K562 (cell line): ENCODE measurements around the gene POLR3GL. TPM values are rescaled to one million over a fixed set of nuclear protein-coding genes. Genes with fewer than 3 reads are reported as not detected.

ENCODE experiments used
- CHCHD3 ChIP-seq: fragments of 250-450 bp; sonication (Bioruptor Pico); IDR thresholded peaks from 2 replicates; pipeline ENCODE4 v2.1.2; 2022; ENCODE audit warnings: mild to moderate bottlenecking
- KAT7 ChIP-seq: sonication (generic); formaldehyde crosslinking; IDR thresholded peaks from 2 replicates; pipeline ENCODE4 v1.8.0; 2022; ENCODE audit warnings: missing genetic modification reagents, mild to moderate bottlenecking, borderline replicate concordance
- MECOM ChIP-seq: fragments of 250-450 bp; sonication (Bioruptor Pico); IDR thresholded peaks from 2 replicates; pipeline ENCODE4 v1.8.0; 2022; ENCODE audit warnings: inconsistent platforms
- MTF1 ChIP-seq: fragments of 250-450 bp; sonication (Bioruptor Pico); IDR thresholded peaks from 2 replicates; pipeline ENCODE4 v1.9.0; 2021; ENCODE audit warnings: moderate library complexity, mild to moderate bottlenecking, inconsistent platforms, borderline replicate concordance
- OTX1 ChIP-seq: fragments of 450-650 bp; formaldehyde crosslinking; IDR thresholded peaks from 2 replicates; pipeline ENCODE4 v1.4.0; 2022; ENCODE audit warnings: mild to moderate bottlenecking
- PTRF ChIP-seq: fragments of 450-650 bp; IDR thresholded peaks from 2 replicates; pipeline ENCODE4 v1.6.1; 2016; ENCODE audit warnings: mild to moderate bottlenecking, missing genetic modification characterization, missing compliant biosample characterization
- RBM22 ChIP-seq: fragments of 200-400 bp; formaldehyde crosslinking; IDR thresholded peaks from 2 replicates; pipeline ENCODE4 v1.6.1; 2018; ENCODE audit warnings: low read length, low read depth; ENCODE audit not compliant: poor library complexity, severe bottlenecking
- SMAD3 ChIP-seq: fragments of 450-650 bp; formaldehyde crosslinking; conservative IDR thresholded peaks from 2 replicates; pipeline ENCODE4 v1.4.0; 2020; ENCODE audit warnings: mild to moderate bottlenecking
- SMARCA5 ChIP-seq: fragments of 450-650 bp; IDR thresholded peaks from 2 replicates; pipeline ENCODE4 v1.6.1; 2016
- SNIP1 ChIP-seq: fragments of 450-650 bp; IDR thresholded peaks from 2 replicates; pipeline ENCODE4 v1.7.1; 2017; ENCODE audit warnings: low read depth, mild to moderate bottlenecking
- SPI1 ChIP-seq: IDR thresholded peaks from 2 replicates; pipeline ENCODE4 v1.6.1; 2011; ENCODE audit warnings: low read depth, low read length, control low read depth, borderline replicate concordance
- SRSF1 ChIP-seq: fragments of 200-400 bp; formaldehyde crosslinking; IDR thresholded peaks from 2 replicates; pipeline ENCODE4 v1.6.1; 2017; ENCODE audit warnings: mild to moderate bottlenecking, low read depth, low read length, moderate library complexity
- TAF1 ChIP-seq: IDR thresholded peaks from 2 replicates; pipeline ENCODE4 v1.6.1; 2011; ENCODE audit warnings: mild to moderate bottlenecking, low read length, moderate library complexity; ENCODE audit not compliant: insufficient read depth, control insufficient read depth, severe bottlenecking; ENCODE audit errors: extremely low read depth
- TCF7L2 ChIP-seq: fragments of 150-350 bp; IDR thresholded peaks from 2 replicates; pipeline ENCODE4 v1.6.1; 2016; ENCODE audit warnings: low read depth, mild to moderate bottlenecking, low read length, moderate library complexity
- U2AF2 ChIP-seq: fragments of 200-400 bp; formaldehyde crosslinking; optimal IDR thresholded peaks from 2 replicates; pipeline ENCODE3; 2017; ENCODE audit warnings: low read depth, mild to moderate bottlenecking, low read length
- ZBTB1 ChIP-seq: sonication (generic); formaldehyde crosslinking; IDR thresholded peaks from 2 replicates; pipeline ENCODE4 v1.8.1; 2023; ENCODE audit warnings: missing genetic modification reagents, low read depth, mild to moderate bottlenecking, borderline replicate concordance
- ZNF316 ChIP-seq: fragments of 450-650 bp; IDR thresholded peaks from 2 replicates; pipeline ENCODE4 v1.6.1; 2016
- ZNF57 ChIP-seq: fragments of 450-650 bp; formaldehyde crosslinking; IDR thresholded peaks from 2 replicates; pipeline ENCODE4 v1.4.0; 2020; ENCODE audit warnings: mild to moderate bottlenecking, moderate library complexity
- ZNF717 ChIP-seq: fragments of 250-450 bp; sonication (Bioruptor Pico); IDR thresholded peaks from 2 replicates; pipeline ENCODE4 v1.5.0; 2021
- ZNF780A ChIP-seq: fragments of 250-450 bp; sonication (Bioruptor Pico); IDR thresholded peaks from 2 replicates; pipeline ENCODE4 v1.5.0; 2021; ENCODE audit warnings: mild to moderate bottlenecking
- polyA plus RNA-seq, 8 experiments: library from polyadenylated mRNA; depleted of rRNA in 4 of 8; stranded (reverse) in 5 of 8; unstranded in 3 of 8; fragments of >200 nt; fragmentation: Nextera tagmentation in 2 of 8; fragmentation: Illumina TruSeq in 1 of 8; extraction: Ambion mirVana in 2 of 8; extraction: Trizol in 1 of 8; gene quantifications; 2 replicates each; pipeline versions ENCODE4 v1.2.1 to v1.2.3, GENCODE V29; 2011 to 2014; ENCODE audit warnings: inconsistent platforms in 1 of 8, missing spikeins in 1 of 8
- total RNA-seq, 7 experiments: library from RNA; depleted of rRNA in 6 of 7; stranded (reverse); fragments of >200 nt in 6 of 7; fragmentation: Illumina TruSeq in 2 of 7; extraction: Trizol in 2 of 7; gene quantifications; 2 replicates each; pipeline versions ENCODE4 v1.2.1 to v1.2.3, GENCODE V29; 2011 to 2021; ENCODE audit warnings: low replicate concordance in 1 of 7
- TF ChIP-seq, protein P1 (sequence below): fragments of 150-350 bp; IDR thresholded peaks from 2 replicates; pipeline ENCODE4 v1.6.1; 2014; ENCODE audit warnings: low read depth, mild to moderate bottlenecking, low read length, borderline replicate concordance
- TF ChIP-seq, protein P2 (sequence below): sonication (generic); formaldehyde crosslinking; IDR thresholded peaks from 2 replicates; pipeline ENCODE4 v1.8.0; 2022; ENCODE audit warnings: mild to moderate bottlenecking, missing genetic modification reagents
- TF ChIP-seq, protein P3 (sequence below): fragments of 250-450 bp; sonication (Bioruptor Pico); IDR thresholded peaks from 2 replicates; pipeline ENCODE4 v1.9.0; 2021; ENCODE audit warnings: mild to moderate bottlenecking
- TF ChIP-seq, protein P4 (sequence below): sonication (generic); formaldehyde crosslinking; IDR thresholded peaks from 2 replicates; pipeline ENCODE4 v1.8.0; 2022; ENCODE audit warnings: missing genetic modification reagents, mild to moderate bottlenecking, borderline replicate concordance

The POLR3GL gene
- total and polyA plus RNA-seq, 9 of the 15 experiments (the other 6 are each of a cell fraction or from before 2014, with no cell fraction given) = 14.6 to 48.4 (median 38.2) TPM

DNA sequence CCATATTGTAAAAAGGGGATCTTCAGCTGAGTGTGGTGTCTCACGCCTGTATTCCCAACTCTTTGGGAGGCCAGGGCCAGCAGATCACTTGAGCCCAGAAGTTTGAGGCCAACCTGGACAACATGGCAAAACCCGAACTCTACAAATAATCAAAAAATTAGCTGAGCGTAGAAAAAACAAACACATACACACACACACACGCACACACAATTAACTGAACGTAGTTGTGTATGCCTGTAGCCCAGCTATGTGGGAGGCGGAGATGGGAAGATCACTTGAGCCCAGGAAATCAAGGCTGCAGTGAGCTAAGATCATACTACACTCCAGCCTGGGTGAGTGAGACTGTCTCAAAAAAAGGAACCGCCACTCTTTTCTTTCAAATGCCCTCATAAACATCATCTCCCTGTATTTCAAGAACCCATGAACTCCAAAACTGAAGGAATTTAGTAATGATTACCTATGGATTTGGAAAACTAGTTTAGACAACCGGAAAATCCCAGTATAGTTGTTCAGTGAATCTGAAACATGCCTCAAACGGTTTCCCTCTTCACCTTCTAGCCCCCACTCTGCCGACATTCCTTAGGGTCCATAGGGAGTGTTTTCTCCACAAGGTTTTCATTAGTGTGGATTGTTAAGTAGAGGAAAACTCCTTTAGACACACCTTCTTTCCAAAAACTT, 27.4 kb downstream of the POLR3GL start (continued):
- TF ChIP-seq, protein P1, sequence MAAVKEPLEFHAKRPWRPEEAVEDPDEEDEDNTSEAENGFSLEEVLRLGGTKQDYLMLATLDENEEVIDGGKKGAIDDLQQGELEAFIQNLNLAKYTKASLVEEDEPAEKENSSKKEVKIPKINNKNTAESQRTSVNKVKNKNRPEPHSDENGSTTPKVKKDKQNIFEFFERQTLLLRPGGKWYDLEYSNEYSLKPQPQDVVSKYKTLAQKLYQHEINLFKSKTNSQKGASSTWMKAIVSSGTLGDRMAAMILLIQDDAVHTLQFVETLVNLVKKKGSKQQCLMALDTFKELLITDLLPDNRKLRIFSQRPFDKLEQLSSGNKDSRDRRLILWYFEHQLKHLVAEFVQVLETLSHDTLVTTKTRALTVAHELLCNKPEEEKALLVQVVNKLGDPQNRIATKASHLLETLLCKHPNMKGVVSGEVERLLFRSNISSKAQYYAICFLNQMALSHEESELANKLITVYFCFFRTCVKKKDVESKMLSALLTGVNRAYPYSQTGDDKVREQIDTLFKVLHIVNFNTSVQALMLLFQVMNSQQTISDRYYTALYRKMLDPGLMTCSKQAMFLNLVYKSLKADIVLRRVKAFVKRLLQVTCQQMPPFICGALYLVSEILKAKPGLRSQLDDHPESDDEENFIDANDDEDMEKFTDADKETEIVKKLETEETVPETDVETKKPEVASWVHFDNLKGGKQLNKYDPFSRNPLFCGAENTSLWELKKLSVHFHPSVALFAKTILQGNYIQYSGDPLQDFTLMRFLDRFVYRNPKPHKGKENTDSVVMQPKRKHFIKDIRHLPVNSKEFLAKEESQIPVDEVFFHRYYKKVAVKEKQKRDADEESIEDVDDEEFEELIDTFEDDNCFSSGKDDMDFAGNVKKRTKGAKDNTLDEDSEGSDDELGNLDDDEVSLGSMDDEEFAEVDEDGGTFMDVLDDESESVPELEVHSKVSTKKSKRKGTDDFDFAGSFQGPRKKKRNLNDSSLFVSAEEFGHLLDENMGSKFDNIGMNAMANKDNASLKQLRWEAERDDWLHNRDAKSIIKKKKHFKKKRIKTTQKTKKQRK = no peak
- TF ChIP-seq, protein P2, sequence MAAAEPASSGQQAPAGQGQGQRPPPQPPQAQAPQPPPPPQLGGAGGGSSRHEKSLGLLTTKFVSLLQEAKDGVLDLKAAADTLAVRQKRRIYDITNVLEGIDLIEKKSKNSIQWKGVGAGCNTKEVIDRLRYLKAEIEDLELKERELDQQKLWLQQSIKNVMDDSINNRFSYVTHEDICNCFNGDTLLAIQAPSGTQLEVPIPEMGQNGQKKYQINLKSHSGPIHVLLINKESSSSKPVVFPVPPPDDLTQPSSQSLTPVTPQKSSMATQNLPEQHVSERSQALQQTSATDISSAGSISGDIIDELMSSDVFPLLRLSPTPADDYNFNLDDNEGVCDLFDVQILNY (CRISPR knock-in tag) = no peak
- TF ChIP-seq KAT7 (no peak), RBM22 (peak; percentile 75), SMARCA5 (no peak), ZNF316 (peak; percentile 24; the same call in 1 of the 2 replicates), SPI1 (peak; percentile 69; the same call in 1 of the 2 replicates), TAF1 (peak; percentile 55), CHCHD3 (CRISPR knock-in tag) (0 out of 2 replicates have a peak, but pooled peaks have one; percentile 83), PTRF (no peak), SMAD3 (CRISPR knock-in tag) (peak; percentile 85), U2AF2 (no peak), TCF7L2 (no peak), ZNF717 (CRISPR knock-in tag) (peak; percentile 86), SNIP1 (no peak), OTX1 (CRISPR knock-in tag) (peak; percentile 100), MTF1 (no peak), ZNF780A (CRISPR knock-in tag) (no peak), MECOM (no peak), ZBTB1 (CRISPR knock-in tag) (no peak), SRSF1 (no peak), ZNF57 (CRISPR knock-in tag) (peak; percentile 93)
- TF ChIP-seq, protein P3, sequence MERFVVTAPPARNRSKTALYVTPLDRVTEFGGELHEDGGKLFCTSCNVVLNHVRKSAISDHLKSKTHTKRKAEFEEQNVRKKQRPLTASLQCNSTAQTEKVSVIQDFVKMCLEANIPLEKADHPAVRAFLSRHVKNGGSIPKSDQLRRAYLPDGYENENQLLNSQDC (CRISPR knock-in tag) = no peak; the same call in none of the 2 replicates
- TF ChIP-seq, protein P4, sequence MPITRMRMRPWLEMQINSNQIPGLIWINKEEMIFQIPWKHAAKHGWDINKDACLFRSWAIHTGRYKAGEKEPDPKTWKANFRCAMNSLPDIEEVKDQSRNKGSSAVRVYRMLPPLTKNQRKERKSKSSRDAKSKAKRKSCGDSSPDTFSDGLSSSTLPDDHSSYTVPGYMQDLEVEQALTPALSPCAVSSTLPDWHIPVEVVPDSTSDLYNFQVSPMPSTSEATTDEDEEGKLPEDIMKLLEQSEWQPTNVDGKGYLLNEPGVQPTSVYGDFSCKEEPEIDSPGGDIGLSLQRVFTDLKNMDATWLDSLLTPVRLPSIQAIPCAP (CRISPR knock-in tag) = no peak
